H1 (cell line): ENCODE results near the gene TMEM204. TPM values are rescaled to one million over a fixed set of nuclear protein-coding genes. Genes with fewer than 3 reads are reported as not detected.

Experiments
- CTCF ChIA-PET: fragments of 300-600 bp; sonication (Branson Sonifier 250); formaldehyde crosslinking; loops from one replicate; lab custom pipeline; 2021; ENCODE audit not compliant: partially characterized antibody; lab: Charles Lee
- POLR2A ChIA-PET: fragments of 300-600 bp; sonication (Branson Sonifier 250); formaldehyde crosslinking; loops from one replicate; lab custom pipeline; 2021; ENCODE audit warnings: inconsistent platforms; ENCODE audit not compliant: partially characterized antibody; lab: Charles Lee
- DNase-seq, 2 experiments: peaks; one replicate each; pipeline versions ENCODE4 v3.0.0 to v3.0.0-alpha.2; 2010 to 2022; ENCODE audit warnings: low spot score in 2 of 2, low read depth in 1 of 2, mixed read lengths in 1 of 2
- FAIRE-seq: peaks from 2 replicates; lab custom pipeline; 2011; peaks lifted over from hg19 to GRCh38; lab: Jason Lieb, UNC
- H2AFZ ChIP-seq: 2 replicates; pipeline ENCODE4 v1.8.1; 2012; ENCODE audit warnings: low read length, inconsistent platforms
- H2AK5ac ChIP-seq: 2 replicates; pipeline ENCODE4 v1.6.1; 2013; ENCODE audit warnings: low read depth, low read length
- H2BK120ac ChIP-seq: replicated peaks from 2 replicates; pipeline ENCODE3; 2013; ENCODE audit warnings: low read depth, low read length, inconsistent platforms
- H2BK12ac ChIP-seq: 2 replicates; pipeline ENCODE4 v1.6.1; 2013; ENCODE audit warnings: low read depth, low read length
- H2BK15ac ChIP-seq: 2 replicates; pipeline ENCODE4 v1.6.1; 2013; ENCODE audit warnings: low read length
- H2BK20ac ChIP-seq: 2 replicates; pipeline ENCODE4 v1.6.1; 2013; ENCODE audit warnings: low read length
- H2BK5ac ChIP-seq: 2 replicates; pipeline ENCODE4 v1.6.1; 2013; ENCODE audit warnings: low read depth, low read length
- H3K14ac ChIP-seq: 2 replicates; pipeline ENCODE4 v1.6.1; 2013; ENCODE audit warnings: inconsistent platforms; ENCODE audit not compliant: insufficient read length
- H3K18ac ChIP-seq: 2 replicates; pipeline ENCODE4 v1.6.1; 2013; ENCODE audit warnings: low read length; ENCODE audit errors: extremely low read depth
- H3K23ac ChIP-seq: 2 replicates; pipeline ENCODE4 v1.6.1; 2013; ENCODE audit warnings: inconsistent platforms; ENCODE audit not compliant: insufficient read length
- H3K23me2 ChIP-seq: 2 replicates; pipeline ENCODE4 v1.6.1; 2013; ENCODE audit warnings: low read depth, low read length
- H3K27ac ChIP-seq: 2 replicates; pipeline ENCODE4 v1.6.1; 2011; ENCODE audit warnings: low read depth, low read length, inconsistent platforms
- H3K27me3 ChIP-seq, 4 experiments: replicated peaks in 1 of 4; 1 replicate in 1 of 4; 2 replicates in 3 of 4; pipeline versions ENCODE4 v1.6.1 to v1.8.1; 2011 to 2013; ENCODE audit warnings: low read length in 3 of 4, mild to moderate bottlenecking in 3 of 4, inconsistent platforms in 2 of 4, mixed read lengths in 2 of 4, moderate library complexity in 1 of 4; ENCODE audit not compliant: control insufficient read depth in 3 of 4, insufficient read depth in 3 of 4; ENCODE audit errors: extremely low read depth in 1 of 4
- H3K36me3 ChIP-seq, 4 experiments: 2 replicates each; pipeline versions ENCODE4 v1.6.1 to v1.8.1; 2011 to 2013; ENCODE audit warnings: mild to moderate bottlenecking in 4 of 4, low read length in 3 of 4, moderate library complexity in 2 of 4, control low read depth in 1 of 4, inconsistent platforms in 1 of 4; ENCODE audit not compliant: insufficient read depth in 4 of 4, control insufficient read depth in 2 of 4
- H3K4ac ChIP-seq: replicated peaks from 2 replicates; pipeline ENCODE3; 2013; ENCODE audit warnings: low read length, low read depth, mixed read lengths, inconsistent platforms; ENCODE audit not compliant: insufficient read length
- H3K4me1 ChIP-seq, 4 experiments: replicated peaks in 1 of 4; 1 replicate in 1 of 4; 2 replicates in 3 of 4; pipeline versions ENCODE4 v1.6.1 to v1.8.1; 2011 to 2013; ENCODE audit warnings: low read length in 3 of 4, inconsistent platforms in 2 of 4, mixed read lengths in 1 of 4; ENCODE audit not compliant: insufficient read depth in 4 of 4, control insufficient read depth in 3 of 4
- H3K4me2 ChIP-seq, 2 experiments: 2 replicates each; pipeline versions ENCODE4 v1.6.1 to v1.8.1; 2011 to 2013; ENCODE audit warnings: low read depth in 2 of 2, low read length in 2 of 2, control low read depth in 1 of 2, inconsistent platforms in 1 of 2, mild to moderate bottlenecking in 1 of 2; ENCODE audit not compliant: insufficient read depth in 1 of 2
- H3K4me3 ChIP-seq, 4 experiments: fragments of 200-600, 300-600 bp in 1 of 4; sonication (generic), shearing (Covaris generic), sonication (Bioruptor Twin) in 1 of 4; 2 replicates each; pipeline versions ENCODE4 v1.5.1 to v1.8.1; 2011 to 2016; ENCODE audit warnings: low read length in 4 of 4, low read depth in 3 of 4, control low read depth in 2 of 4, inconsistent platforms in 2 of 4, mild to moderate bottlenecking in 2 of 4, mixed read lengths in 1 of 4, moderate library complexity in 1 of 4; ENCODE audit not compliant: insufficient read depth in 2 of 4; ENCODE audit errors: extremely low read depth in 1 of 4
- H3K56ac ChIP-seq: replicated peaks from 2 replicates; pipeline ENCODE3; 2013; ENCODE audit warnings: low read depth, mild to moderate bottlenecking, mixed read lengths, low read length, inconsistent platforms; ENCODE audit not compliant: insufficient read length
- H3K79me1 ChIP-seq: 2 replicates; pipeline ENCODE4 v1.6.1; 2013; ENCODE audit warnings: low read depth, low read length, control low read depth
- H3K79me2 ChIP-seq, 2 experiments: 2 replicates each; pipeline versions ENCODE4 v1.6.1 to v1.8.1; 2012 to 2013; ENCODE audit warnings: low read length in 2 of 2, mild to moderate bottlenecking in 2 of 2, inconsistent platforms in 1 of 2; ENCODE audit not compliant: insufficient read depth in 2 of 2, control insufficient read depth in 1 of 2
- H3K9ac ChIP-seq, 4 experiments: replicated peaks in 1 of 4; 1 replicate in 1 of 4; 2 replicates in 3 of 4; pipeline versions ENCODE4 v1.6.1 to v1.8.1; 2011 to 2013; ENCODE audit warnings: low read depth in 3 of 4, low read length in 3 of 4, control low read depth in 2 of 4, mild to moderate bottlenecking in 2 of 4, moderate library complexity in 2 of 4, inconsistent platforms in 1 of 4; ENCODE audit errors: extremely low read depth in 1 of 4
- H3K9me3 ChIP-seq, 2 experiments: 2 replicates each; pipeline versions ENCODE4 v1.6.1 to v1.8.1; 2012 to 2013; ENCODE audit warnings: mild to moderate bottlenecking in 2 of 2, moderate library complexity in 2 of 2, control low read depth in 1 of 2, inconsistent platforms in 1 of 2, low read depth in 1 of 2, low read length in 1 of 2, mixed read lengths in 1 of 2; ENCODE audit not compliant: insufficient read depth in 2 of 2
- H4K20me1 ChIP-seq, 2 experiments: replicated peaks in 1 of 2; 2 replicates each; pipeline versions ENCODE3 to v1.8.1; 2011 to 2013; ENCODE audit warnings: inconsistent platforms in 2 of 2, low read length in 2 of 2, mild to moderate bottlenecking in 1 of 2; ENCODE audit not compliant: insufficient read depth in 2 of 2, control insufficient read depth in 1 of 2
- H4K5ac ChIP-seq: 2 replicates; pipeline ENCODE4 v1.6.1; 2013; ENCODE audit warnings: low read length, low read depth, mixed read lengths, inconsistent platforms; ENCODE audit not compliant: insufficient read length
- H4K8ac ChIP-seq: 2 replicates; pipeline ENCODE4 v1.8.0; 2013; ENCODE audit warnings: mild to moderate bottlenecking, moderate library complexity, low read length, inconsistent platforms; ENCODE audit not compliant: insufficient read depth; ENCODE audit errors: extremely low read depth
- H4K91ac ChIP-seq: replicated peaks from 2 replicates; pipeline ENCODE3; 2013; ENCODE audit warnings: low read length, mixed read lengths, inconsistent platforms; ENCODE audit not compliant: insufficient read length
- ATF3 ChIP-seq: IDR thresholded peaks from 2 replicates; pipeline ENCODE4 v1.6.1; 2011; ENCODE audit warnings: low read depth, mild to moderate bottlenecking, low read length; ENCODE audit not compliant: insufficient read depth
- BCL11A ChIP-seq, 2 experiments: IDR thresholded peaks; one replicate each; pipeline ENCODE4 v1.6.1; 2011; ENCODE audit warnings: low read depth in 2 of 2, low read length in 2 of 2, mild to moderate bottlenecking in 2 of 2
- CHD2 ChIP-seq: IDR thresholded peaks from 2 replicates; pipeline ENCODE4 v1.6.1; 2012; ENCODE audit warnings: low read length, improper control_type of control experiment
- HDAC2 ChIP-seq, 2 experiments: fragments of 300-600 bp in 1 of 2; sonication (generic) in 1 of 2; IDR thresholded peaks; 2 replicates each; pipeline ENCODE4 v1.6.1; 2011 to 2012; ENCODE audit warnings: low read depth in 2 of 2, low read length in 2 of 2, mild to moderate bottlenecking in 2 of 2, moderate library complexity in 2 of 2, borderline replicate concordance in 1 of 2, inconsistent platforms in 1 of 2
- KDM4A ChIP-seq: IDR thresholded peaks from one replicate; pipeline ENCODE4 v1.7.1; 2012; ENCODE audit warnings: low read depth, mild to moderate bottlenecking, moderate library complexity, low read length, inconsistent platforms; ENCODE audit not compliant: severe bottlenecking
- WGBS, 2 experiments: shearing (Covaris generic) in 1 of 2; methylation state at CpG; one replicate each; pipeline versions ENCODE4 v1.1.6 to v1.1.7; 2013 to 2015; ENCODE audit warnings: low lambda C conversion rate in 2 of 2, mixed read lengths in 2 of 2, inconsistent platforms in 1 of 2, low coverage in 1 of 2, missing lambda C conversion rate in 1 of 2; ENCODE audit not compliant: insufficient replicate concordance in 2 of 2, insufficient coverage in 1 of 2, insufficient read length in 1 of 2; ENCODE audit errors: extremely low coverage in 1 of 2, missing lambda C conversion rate in 1 of 2; 5-methylcytosine and 5-hydroxymethylcytosine counted together
- polyA plus RNA-seq, 7 experiments: library from polyadenylated mRNA; depleted of rRNA in 3 of 7; stranded (reverse) in 5 of 7; unstranded in 2 of 7; fragments of >200 nt in 5 of 7; fragments of 200-250 nt in 2 of 7; gene quantifications; 1 replicate in 5 of 7; 2 replicates in 1 of 7; 4 replicates in 1 of 7; pipeline versions ENCODE4 v1.2.1 to v1.2.3, GENCODE V29; 2011 to 2013; ENCODE audit warnings: missing spikeins in 2 of 7, mixed read lengths in 2 of 7
- total RNA-seq: library from RNA; stranded (reverse); fragmentation: NEBNext Ultra II Directional; extraction: Animal tissue kit (Norgen Biotek cat#: 25700); gene quantifications from 2 replicates; pipeline ENCODE4 v1.2.1, GENCODE V29; 2021

The TMEM204 gene
- total and polyA plus RNA-seq, 2 of the 8 experiments (the other 6 are each of a cell fraction or from before 2014, with no cell fraction given) = not detected

- Histone ChIP-seq H3K79me1 (no peaks in the 10 kb centered on the region), H4K5ac (no peak overlapping the region), H2BK120ac (no peak overlapping the region), H2BK15ac (no peak overlapping the region), H3K56ac (no peak overlapping the region), H3K27ac (no peak overlapping the region), H3K4ac (no peak overlapping the region), H3K23ac (no peak overlapping the region), H4K91ac (no peak overlapping the region), H3K79me2 (no peaks in the 10 kb centered on the region), H3K36me3 (no peaks in the 10 kb centered on the region), H3K4me3 (no peak overlapping the region), H2AK5ac (no peak overlapping the region), H3K9me3 (no peaks in the 10 kb centered on the region), H3K23me2 (no peaks in the 10 kb centered on the region), H3K27me3 (no peaks in the 10 kb centered on the region), H4K8ac (no peak overlapping the region), H3K9ac (no peak overlapping the region), H3K14ac (no peak overlapping the region), H4K20me1 (peaks cover 0 to 5% of the 10 kb centered on the region in 2 experiments), H2AFZ (no peak overlapping the region), H2BK12ac (no peak overlapping the region), H3K18ac (no peak overlapping the region), H3K4me1 (no peaks in the 10 kb centered on the region), H2BK5ac (no peak overlapping the region; the same call in 1 of the 2 replicates), H3K4me2 (no peak overlapping the region), H2BK20ac (no peak overlapping the region)
- FAIRE-seq (no peak), DNase-seq (no peak)
- POLR2A ChIA-PET = no interaction called here
- 88% methylated on average over 2 of the region's 2 CpGs; no CpG with 5 or more reads in 1 of the 2 experiments for WGBS, 2 experiments
- CTCF ChIA-PET = no interaction called here
- TF ChIP-seq CHD2 (no peak), HDAC2 (IDR thresholded peaks at IDR 0.05; ENCODE audit: borderline replicate concordance in 1 of 2, low read depth in 2 of 2, low read length in 2 of 2) (no peak), BCL11A (IDR thresholded peaks at IDR 0.05; ENCODE audit: low read depth in 2 of 2, low read length in 2 of 2) (no peak), KDM4A (no peak), ATF3 (no peak)
Observed at GRCh38 chr16:1542166-1542500, 8.7 kb downstream of the TMEM204 start.
